ENCODE data around the gene UFC1. TPM values are rescaled to one million over a fixed set of nuclear protein-coding genes. Genes with fewer than 3 reads are reported as not detected.
"Not testable (repeated sequence)": the region's sequence is repeated elsewhere in the genome, so short reads cannot be mapped to it uniquely, and the experiment has no call there.

Gene UFC1
- total RNA-seq, result 10 to 100 TPM; 89.9 to 92.8 TPM

DNA sequence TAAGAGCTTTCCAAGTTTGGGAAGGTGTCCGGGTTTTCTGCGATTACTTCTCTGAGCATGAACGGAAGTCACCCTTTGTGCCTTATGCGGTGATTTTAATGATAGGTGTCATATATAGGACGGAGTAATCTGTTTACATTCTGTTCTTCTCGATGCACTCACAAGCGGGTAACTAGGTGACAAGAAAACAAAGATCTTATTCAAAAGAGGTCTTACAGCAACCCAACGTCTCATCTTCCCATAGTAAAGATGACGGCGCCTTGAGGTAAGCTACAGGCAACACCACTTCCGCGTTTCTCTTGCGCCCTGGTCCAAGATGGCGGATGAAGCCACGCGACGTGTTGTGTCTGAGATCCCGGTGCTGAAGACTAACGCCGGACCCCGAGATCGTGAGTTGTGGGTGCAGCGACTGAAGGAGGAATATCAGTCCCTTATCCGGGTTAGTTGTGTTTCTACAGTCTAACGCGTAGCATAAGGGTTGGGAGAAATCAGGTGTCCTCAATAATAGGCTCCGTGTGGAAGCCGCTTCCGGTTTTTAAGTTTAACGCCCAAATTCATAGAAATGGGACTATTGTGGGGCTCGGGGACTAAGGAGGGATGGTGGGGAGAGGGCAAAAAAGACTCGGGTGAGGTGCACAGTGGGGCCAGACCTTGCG, at the start of gene UFC1:
Gene UFC1 (plus strand): TSS at position 297 of the 656 bp plus-strand sequence. CDS start 20 bp downstream, at position 317.
- Mint-ChIP-seq H3K4me3 (peak within 1 kb of the TSS; percentile 94), H3K27ac (peak within 1 kb of the TSS; percentile 100), H3K36me3 (peaks cover 9% of the 10 kb centered on the region), H3K4me1 (peaks cover 16% of the 10 kb centered on the region), H3K27me3 (no peaks in the 10 kb centered on the region), H3K9me3 (no peaks in the 10 kb centered on the region)
- DNase-seq, result peak; percentile 81

DNA sequence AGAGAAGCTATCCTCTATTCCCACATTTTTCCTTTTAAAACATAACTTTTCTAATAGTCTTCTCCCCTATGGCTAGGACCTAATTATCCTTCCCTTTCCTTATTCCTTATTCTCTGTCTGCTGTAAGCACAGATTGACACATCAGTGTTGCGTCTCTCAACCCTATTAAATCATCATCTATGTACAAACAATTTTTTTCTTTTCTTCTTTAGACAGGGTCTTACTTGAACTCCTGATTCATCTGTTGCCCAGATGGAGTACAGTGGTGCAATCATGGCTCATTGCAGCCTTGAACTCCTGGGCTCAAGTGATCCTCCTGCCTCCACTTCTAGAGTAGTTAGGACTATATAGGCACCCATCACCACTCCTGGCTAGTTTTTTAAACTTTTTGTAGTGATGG, 47.3 kb upstream of the UFC1 start:
- DNase-seq, result no peak
- Mint-ChIP-seq H3K27ac (no peak overlapping the region), H3K27me3 (no peaks in the 10 kb centered on the region), H3K4me3 (no peak overlapping the region), H3K9me3 (peaks cover 1% of the 10 kb centered on the region), H3K36me3 (peaks cover 24% of the 10 kb centered on the region), H3K4me1 (peaks cover 22% of the 10 kb centered on the region)

DNA sequence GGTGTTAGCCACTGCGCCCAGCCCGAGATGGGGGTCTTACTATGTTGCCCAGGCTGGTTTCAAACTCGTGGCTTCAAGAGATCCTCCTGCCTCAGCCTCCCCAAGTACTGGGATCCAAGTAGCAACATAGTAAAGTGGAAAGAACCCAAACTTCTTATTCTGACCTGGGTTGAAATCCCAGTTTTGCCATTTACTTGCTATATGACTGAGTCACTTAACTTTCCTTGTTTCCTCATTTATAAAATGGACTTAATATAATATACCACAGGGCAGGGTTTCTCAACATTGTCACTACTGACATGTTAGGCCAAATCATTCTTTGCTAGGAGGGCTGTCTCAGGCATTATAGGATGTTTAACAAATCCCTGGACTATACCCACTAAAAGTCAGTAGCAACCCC, 42.7 kb upstream of the UFC1 start:
- Mint-ChIP-seq H3K4me1 (peaks cover 45% of the 10 kb centered on the region), H3K9me3 (peaks cover 1% of the 10 kb centered on the region), H3K4me3 (no peak overlapping the region), H3K36me3 (peaks cover 42% of the 10 kb centered on the region), H3K27me3 (no peaks in the 10 kb centered on the region), H3K27ac (no peak overlapping the region)
- no peak for DNase-seq

DNA sequence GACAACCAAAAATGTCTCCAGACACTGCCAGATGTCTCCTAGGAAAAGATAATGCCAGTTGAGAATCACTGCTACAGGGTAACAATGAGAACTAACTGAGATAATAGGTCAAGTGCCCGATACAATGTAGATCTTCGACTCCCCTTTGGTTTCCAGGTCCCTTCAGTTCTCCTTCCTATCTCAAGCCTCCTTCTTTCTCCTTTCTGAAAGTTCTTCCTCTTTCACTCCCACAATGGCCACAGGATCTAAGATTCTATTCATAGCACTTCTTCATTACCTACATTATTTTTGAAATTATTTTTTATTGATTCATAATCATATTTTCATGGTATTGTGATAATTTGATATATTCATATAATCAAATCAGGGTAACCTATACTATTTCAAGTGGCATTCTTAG, 42.3 kb upstream of the UFC1 start:
- H3K27ac Mint-ChIP-seq, result no peak overlapping the region
- no peak overlapping the region for H3K4me3 Mint-ChIP-seq
- no peak for DNase-seq
- H3K36me3 Mint-ChIP-seq, result peaks cover 42% of the 10 kb centered on the region
- no peaks in the 10 kb centered on the region for H3K9me3 Mint-ChIP-seq
- H3K27me3 Mint-ChIP-seq, result no peaks in the 10 kb centered on the region
- peaks cover 47% of the 10 kb centered on the region for H3K4me1 Mint-ChIP-seq

GRCh38 chr1:161113915-161114314, 39.9 kb upstream of the UFC1 start:
- Mint-ChIP-seq H3K27me3 (no peaks in the 10 kb centered on the region), H3K36me3 (peaks cover 45% of the 10 kb centered on the region), H3K4me1 (peaks cover 54% of the 10 kb centered on the region), H3K27ac (peak overlapping the region; percentile 54), H3K4me3 (no peak overlapping the region), H3K9me3 (no peaks in the 10 kb centered on the region)
- no peak for DNase-seq

DNA sequence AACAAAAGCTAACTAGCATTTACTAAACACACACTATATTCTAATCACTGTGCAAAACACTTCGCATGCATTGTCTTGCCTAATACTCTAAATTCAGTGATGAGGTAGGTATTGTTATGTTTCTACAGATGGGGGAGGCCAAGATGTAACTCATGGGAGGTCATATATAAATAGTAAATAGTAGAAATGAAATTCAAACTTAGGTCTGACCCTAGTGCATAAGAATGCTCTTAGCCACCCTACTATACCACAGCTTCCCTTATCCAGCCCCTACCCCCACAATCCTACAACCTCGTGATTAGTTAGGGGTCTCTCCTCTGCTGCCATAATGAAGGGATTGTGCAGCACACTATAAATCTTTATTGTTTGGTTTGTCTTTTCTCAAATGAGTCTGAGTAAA, 39.2 kb upstream of the UFC1 start:
- Mint-ChIP-seq H3K36me3 (peaks cover 47% of the 10 kb centered on the region), H3K9me3 (no peaks in the 10 kb centered on the region), H3K4me1 (peaks cover 60% of the 10 kb centered on the region), H3K4me3 (peak overlapping the region; percentile 11), H3K27ac (peak overlapping the region; percentile 90), H3K27me3 (no peaks in the 10 kb centered on the region)
- DNase-seq, result no peak

GRCh38 chr1:161115132-161115711, 38.6 kb upstream of the UFC1 start:
- Mint-ChIP-seq H3K27ac (peak overlapping the region; percentile 90), H3K36me3 (peaks cover 52% of the 10 kb centered on the region), H3K9me3 (no peaks in the 10 kb centered on the region), H3K4me3 (peak overlapping the region; percentile 93), H3K27me3 (no peaks in the 10 kb centered on the region), H3K4me1 (peaks cover 67% of the 10 kb centered on the region)
- DNase-seq, result peak; percentile 47

GRCh38 chr1:161115961-161116360, 37.8 kb upstream of the UFC1 start:
- DNase-seq, H3K9me3 Mint-ChIP-seq, H3K27me3 Mint-ChIP-seq: not testable (repeated sequence)
- peaks cover 72% of the 10 kb centered on the region for H3K4me1 Mint-ChIP-seq
- peak overlapping the region; percentile 93 for H3K4me3 Mint-ChIP-seq
- H3K27ac Mint-ChIP-seq, result peak overlapping the region; percentile 90
- peaks cover 56% of the 10 kb centered on the region for H3K36me3 Mint-ChIP-seq

GRCh38 chr1:161117759-161118581, 35.8 kb upstream of the UFC1 start, which contains the start of the genes NIT1 and PFDN2:
Gene NIT1, plus strand, starts transcription at chr1:161118105. Its CDS starts 72 bp downstream, at chr1:161118177.
Gene PFDN2, minus strand, starts transcription at chr1:161118037. Its CDS starts 11 bp downstream, at chr1:161118026.
- Mint-ChIP-seq H3K4me3 (peak within 1 kb of the TSS; percentile 93), H3K9me3 (no peaks in the 10 kb centered on the region), H3K27ac (peak within 1 kb of the TSS; percentile 90), H3K4me1 (peaks cover 72% of the 10 kb centered on the region), H3K27me3 (no peaks in the 10 kb centered on the region), H3K36me3 (peaks cover 61% of the 10 kb centered on the region)
- peak; percentile 92 for DNase-seq

- H3K27me3 Mint-ChIP-seq, result no peaks in the 10 kb centered on the region
- H3K27ac Mint-ChIP-seq, result peak overlapping the region; percentile 90
- peaks cover 57% of the 10 kb centered on the region for H3K36me3 Mint-ChIP-seq
- H3K4me3 Mint-ChIP-seq, result peak overlapping the region; percentile 93
- no peaks in the 10 kb centered on the region for H3K9me3 Mint-ChIP-seq
- H3K4me1 Mint-ChIP-seq, result peaks cover 59% of the 10 kb centered on the region
- DNase-seq, result peak; percentile 74
Observed at GRCh38 chr1:161119092-161119903, 34.5 kb upstream of the UFC1 start.

DNA sequence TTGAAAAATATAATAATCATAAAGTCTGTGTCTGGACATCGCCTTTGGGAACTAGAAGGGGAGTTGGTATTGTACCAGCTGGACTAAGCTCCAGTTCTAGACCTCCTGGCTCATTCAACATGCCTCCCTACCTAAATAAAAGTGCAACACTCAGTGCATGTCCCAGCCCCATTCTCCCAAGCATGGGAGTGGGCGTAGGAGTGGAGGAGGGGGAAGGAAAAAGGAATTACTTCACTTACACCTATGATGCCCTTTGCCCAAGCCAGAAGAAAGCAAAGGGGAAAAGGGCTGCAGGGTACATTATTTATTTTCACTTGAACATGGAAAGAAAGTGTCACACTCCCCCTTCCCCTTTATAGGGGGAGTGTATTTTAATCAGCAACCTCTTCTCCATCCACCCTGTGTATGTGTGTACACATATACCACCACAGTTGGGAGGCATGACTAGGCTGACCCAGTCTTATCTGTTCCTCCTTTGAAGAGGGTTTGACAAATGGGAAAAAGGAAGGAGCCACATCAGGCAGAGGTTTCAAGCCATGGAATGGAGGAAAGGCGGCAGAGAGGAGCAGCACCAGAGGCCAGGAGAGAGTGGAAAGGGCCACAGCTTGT, 32.6 kb upstream of the UFC1 start:
- H3K4me3 Mint-ChIP-seq, result peak overlapping the region; percentile 37
- peaks cover 47% of the 10 kb centered on the region for H3K36me3 Mint-ChIP-seq
- H3K4me1 Mint-ChIP-seq, result peaks cover 47% of the 10 kb centered on the region
- no peaks in the 10 kb centered on the region for H3K9me3 Mint-ChIP-seq
- DNase-seq, result no peak
- peak overlapping the region; percentile 85 for H3K27ac Mint-ChIP-seq
- no peaks in the 10 kb centered on the region for H3K27me3 Mint-ChIP-seq

- DNase-seq, result no peak
- Mint-ChIP-seq H3K4me3 (no peak overlapping the region), H3K27me3 (no peaks in the 10 kb centered on the region), H3K9me3 (no peaks in the 10 kb centered on the region), H3K27ac (peak overlapping the region; percentile 85), H3K36me3 (peaks cover 45% of the 10 kb centered on the region), H3K4me1 (peaks cover 44% of the 10 kb centered on the region)
Observed at GRCh38 chr1:161121834-161122233, 31.9 kb upstream of the UFC1 start.

- H3K9me3 Mint-ChIP-seq, result no peaks in the 10 kb centered on the region
- no peak for DNase-seq
- peaks cover 51% of the 10 kb centered on the region for H3K36me3 Mint-ChIP-seq
- no peaks in the 10 kb centered on the region for H3K27me3 Mint-ChIP-seq
- H3K4me1 Mint-ChIP-seq, result peaks cover 51% of the 10 kb centered on the region
- peak overlapping the region; percentile 7 for H3K27ac Mint-ChIP-seq
- H3K4me3 Mint-ChIP-seq, result no peak overlapping the region
Observed at GRCh38 chr1:161122967-161123366, 30.8 kb upstream of the UFC1 start.

- H3K36me3 Mint-ChIP-seq, result peaks cover 54% of the 10 kb centered on the region
- H3K9me3 Mint-ChIP-seq, result no peaks in the 10 kb centered on the region
- H3K4me1 Mint-ChIP-seq, result peaks cover 55% of the 10 kb centered on the region
- H3K27ac Mint-ChIP-seq, result peak overlapping the region; percentile 7
- no peak overlapping the region for H3K4me3 Mint-ChIP-seq
- H3K27me3 Mint-ChIP-seq, result no peaks in the 10 kb centered on the region
- no peak for DNase-seq
Observed at GRCh38 chr1:161127649-161128048, 26.1 kb upstream of the UFC1 start.
